22Rv1 (cell line): ENCODE data around the gene STPG4.

ENCODE experiments used
- CTCF ChIP-seq: fragments of 450-650 bp; IDR thresholded peaks from 2 replicates; pipeline ENCODE4 v1.5.1; 2017; ENCODE audit warnings: mild to moderate bottlenecking
- ZFX ChIP-seq: fragments of 450-650 bp; IDR thresholded peaks from 2 replicates; pipeline ENCODE4 v1.6.1; 2017; ENCODE audit warnings: antibody characterized with exemption, borderline replicate concordance

- TF ChIP-seq CTCF (no peak), ZFX (no peak)
Measured at GRCh38 chr2:47065771-47066380, 89.2 kb downstream of the STPG4 start.
